ENCODE results near the gene NFIL3. TPM values are rescaled to one million over a fixed set of nuclear protein-coding genes. Genes with fewer than 3 reads are reported as not detected.

Gene NFIL3
- total and polyA plus RNA-seq, 2 of the 4 experiments (the other 2 are of a cell fraction) = 27.6 to 27.7 TPM

DNA sequence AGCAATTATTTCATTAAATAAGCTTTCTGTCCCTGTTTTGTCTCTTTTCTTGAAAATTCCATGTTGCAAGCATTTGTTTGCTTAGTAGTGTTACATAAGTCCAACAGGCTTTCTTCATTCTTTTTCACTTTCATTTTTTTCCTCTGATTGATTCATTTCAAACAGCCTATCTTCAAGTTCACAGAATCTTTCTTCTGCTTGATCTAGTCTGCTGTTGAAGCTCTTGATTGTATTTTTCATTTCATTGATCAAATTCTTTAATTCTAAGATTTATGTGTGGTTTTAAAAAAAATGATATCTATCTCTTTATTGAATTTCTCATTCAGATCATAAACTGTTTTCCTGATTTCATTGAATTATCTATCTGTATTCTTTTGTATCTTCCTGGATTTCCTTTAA, 20.4 kb upstream of the NFIL3 start:
- H2AK9ac ChIP-seq (replicated peaks; ENCODE audit: low read depth, low read length, poor library complexity) = no peak overlapping the region
- no peaks in the 10 kb centered on the region for H3K27me3 ChIP-seq (ENCODE audit: control insufficient read depth, insufficient read depth, low read length)
- no peak overlapping the region for H4K8ac ChIP-seq (ENCODE audit: low read depth in 2 of 2, low read length in 2 of 2)
- no peak overlapping the region for H3K14ac ChIP-seq (replicated peaks; ENCODE audit: low read depth, low read length)
- H3K4me2 ChIP-seq (ENCODE audit: low read depth, low read length) = no peak overlapping the region
- H3K4me3 ChIP-seq (ENCODE audit: insufficient read depth, low read depth, low read length) = no peak overlapping the region
- H4K20me1 ChIP-seq (ENCODE audit: insufficient read depth, low read length) = no peaks in the 10 kb centered on the region
- ATAC-seq (ENCODE audit: low read depth) = no peak
- dilution Hi-C loops (cut with HindIII; ENCODE audit: low sequenced_read_pairs, unreplicated experiment) (no loop called here), intact Hi-C loops (cut with micrococcal nuclease) (no loop called here), in situ Hi-C loops (cut with MboI; ENCODE audit: low sequenced_read_pairs) (no loop called here)
- TF ChIP-seq BHLHE40 (IDR thresholded peaks at IDR 0.05; ENCODE audit: low read depth, low read length) (no peak), CTCF (conservative IDR thresholded peaks at IDR 0.05; ENCODE audit: low read depth, low read length) (no peak), RFX5 (IDR thresholded peaks at IDR 0.05; ENCODE audit: low read depth, low read length) (no peak), FOS (IDR thresholded peaks at IDR 0.05; ENCODE audit: low read depth, low read length) (no peak), CEBPB (IDR thresholded peaks at IDR 0.05; ENCODE audit: low read depth, low read length) (no peak), MXI1 (IDR thresholded peaks at IDR 0.05; ENCODE audit: borderline replicate concordance, low read depth, low read length) (no peak)
- TF ChIP-seq, protein P1, sequence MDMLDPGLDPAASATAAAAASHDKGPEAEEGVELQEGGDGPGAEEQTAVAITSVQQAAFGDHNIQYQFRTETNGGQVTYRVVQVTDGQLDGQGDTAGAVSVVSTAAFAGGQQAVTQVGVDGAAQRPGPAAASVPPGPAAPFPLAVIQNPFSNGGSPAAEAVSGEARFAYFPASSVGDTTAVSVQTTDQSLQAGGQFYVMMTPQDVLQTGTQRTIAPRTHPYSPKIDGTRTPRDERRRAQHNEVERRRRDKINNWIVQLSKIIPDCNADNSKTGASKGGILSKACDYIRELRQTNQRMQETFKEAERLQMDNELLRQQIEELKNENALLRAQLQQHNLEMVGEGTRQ (IDR thresholded peaks at IDR 0.05; ENCODE audit: low read depth, low read length) = no peak
- no peak overlapping the region for H3K56ac ChIP-seq (ENCODE audit: extremely low read depth, insufficient read depth, low read length)
- H2BK5ac ChIP-seq (ENCODE audit: low read depth, low read length, poor library complexity, severe bottlenecking) = no peak overlapping the region
- no peak overlapping the region for H4K91ac ChIP-seq (ENCODE audit: insufficient read depth, low read depth, low read length)
- no peak overlapping the region for H3K4ac ChIP-seq (ENCODE audit: low read depth, low read length)
- no peak overlapping the region for H2BK120ac ChIP-seq (ENCODE audit: low read depth, low read length)
- H3K9me1 ChIP-seq (ENCODE audit: insufficient read depth, low read length) = no peaks in the 10 kb centered on the region
- no peak overlapping the region for H3K23ac ChIP-seq (ENCODE audit: low read depth, low read length)
- CTCF ChIA-PET = no interaction called here
- no peaks in the 10 kb centered on the region for H3K4me1 ChIP-seq (ENCODE audit: control insufficient read depth, insufficient read depth, low read length)
- no peak overlapping the region for H3K27ac ChIP-seq (ENCODE audit: insufficient read depth, low read length)
- peaks cover 16% of the 10 kb centered on the region for H3K9me3 ChIP-seq (ENCODE audit: control insufficient read depth, insufficient read depth, low read length)
- POLR2A ChIA-PET (ENCODE audit: unreplicated experiment) = no interaction called here
- no peak overlapping the region for H3K9ac ChIP-seq (ENCODE audit: low read depth, low read length)
- no peak overlapping the region for H2AK5ac ChIP-seq (ENCODE audit: low read depth, low read length)
- no peak overlapping the region for H2BK20ac ChIP-seq (ENCODE audit: low read depth, low read length)
- H3K79me1 ChIP-seq (ENCODE audit: low read depth in 1 of 2, low read length in 2 of 2) = no peaks in the 10 kb centered on the region
- no peaks in the 10 kb centered on the region for H3K36me3 ChIP-seq (ENCODE audit: control insufficient read depth, insufficient read depth, low read length)
- H2AFZ ChIP-seq (replicated peaks; ENCODE audit: low read length, poor library complexity) = no peak overlapping the region
- no peak overlapping the region for H3K18ac ChIP-seq (ENCODE audit: low read depth, low read length)
- no peak overlapping the region for H4K5ac ChIP-seq (ENCODE audit: low read depth, low read length)
- no TSS peak for BruUV-seq (replicated peaks)
- H2BK15ac ChIP-seq (ENCODE audit: low read depth, low read length) = no peak overlapping the region
- no peak for DNase-seq
